IPS-15b (cell line): ENCODE data around the gene PDE4B.
A peak's percentile ranks its signal among the peaks of the same experiment; 100 is the strongest.

Experiments used
- H3K27me3 ChIP-seq: one replicate; pipeline ENCODE4 v1.6.1; 2013; ENCODE audit warnings: low read length; ENCODE audit not compliant: control insufficient read depth, insufficient read depth
- H3K36me3 ChIP-seq: one replicate; pipeline ENCODE4 v1.6.1; 2013; ENCODE audit warnings: low read length; ENCODE audit not compliant: control insufficient read depth, insufficient read depth
- H3K4me1 ChIP-seq: one replicate; pipeline ENCODE4 v1.6.1; 2013; ENCODE audit warnings: mild to moderate bottlenecking, low read length; ENCODE audit not compliant: control insufficient read depth, insufficient read depth
- H3K4me3 ChIP-seq: one replicate; pipeline ENCODE4 v1.5.1; 2013; ENCODE audit warnings: low read depth, low read length
- H3K9ac ChIP-seq: one replicate; pipeline ENCODE4 v1.6.1; 2013; ENCODE audit warnings: low read depth, mild to moderate bottlenecking, low read length
- H3K9me3 ChIP-seq: one replicate; pipeline ENCODE4 v1.6.1; 2013; ENCODE audit warnings: mild to moderate bottlenecking, low read length; ENCODE audit not compliant: control insufficient read depth, insufficient read depth

PDE4B gene

GRCh38 chr1:66346057-66346795, 553.5 kb downstream of the PDE4B start:
- no peak overlapping the region for H3K9ac ChIP-seq
- peaks cover 16% of the 10 kb centered on the region for H3K4me1 ChIP-seq
- H3K36me3 ChIP-seq: no peaks in the 10 kb centered on the region
- no peaks in the 10 kb centered on the region for H3K9me3 ChIP-seq
- no peaks in the 10 kb centered on the region for H3K27me3 ChIP-seq
- H3K4me3 ChIP-seq: no peak overlapping the region

- Histone ChIP-seq H3K9ac (no peak overlapping the region), H3K4me1 (peaks cover 21% of the 10 kb centered on the region), H3K36me3 (no peaks in the 10 kb centered on the region), H3K9me3 (no peaks in the 10 kb centered on the region), H3K4me3 (no peak overlapping the region), H3K27me3 (no peaks in the 10 kb centered on the region)
Observed at GRCh38 chr1:66346873-66347272, 554.2 kb downstream of the PDE4B start.

- H3K36me3 ChIP-seq: no peaks in the 10 kb centered on the region
- H3K4me3 ChIP-seq: no peak overlapping the region
- H3K9me3 ChIP-seq: no peaks in the 10 kb centered on the region
- peaks cover 28% of the 10 kb centered on the region for H3K4me1 ChIP-seq
- no peaks in the 10 kb centered on the region for H3K27me3 ChIP-seq
- H3K9ac ChIP-seq: no peak overlapping the region
Observed at GRCh38 chr1:66348776-66349175, 556.1 kb downstream of the PDE4B start.

- no peaks in the 10 kb centered on the region for H3K36me3 ChIP-seq
- H3K9ac ChIP-seq: no peak overlapping the region
- H3K27me3 ChIP-seq: no peaks in the 10 kb centered on the region
- peaks cover 29% of the 10 kb centered on the region for H3K4me1 ChIP-seq
- no peak overlapping the region for H3K4me3 ChIP-seq
- H3K9me3 ChIP-seq: no peaks in the 10 kb centered on the region
Observed at GRCh38 chr1:66349242-66349641, 556.5 kb downstream of the PDE4B start.

GRCh38 chr1:66350001-66350547, 557.4 kb downstream of the PDE4B start:
- no peaks in the 10 kb centered on the region for H3K36me3 ChIP-seq
- peaks cover 29% of the 10 kb centered on the region for H3K4me1 ChIP-seq
- H3K9me3 ChIP-seq: no peaks in the 10 kb centered on the region
- H3K27me3 ChIP-seq: no peaks in the 10 kb centered on the region
- no peak overlapping the region for H3K4me3 ChIP-seq
- H3K9ac ChIP-seq: no peak overlapping the region

GRCh38 chr1:66351478-66351877, 558.8 kb downstream of the PDE4B start:
- no peaks in the 10 kb centered on the region for H3K27me3 ChIP-seq
- H3K9me3 ChIP-seq: no peaks in the 10 kb centered on the region
- H3K4me3 ChIP-seq: no peak overlapping the region
- H3K9ac ChIP-seq: no peak overlapping the region
- H3K36me3 ChIP-seq: no peaks in the 10 kb centered on the region
- peaks cover 36% of the 10 kb centered on the region for H3K4me1 ChIP-seq

- H3K9ac ChIP-seq: no peak overlapping the region
- peaks cover 41% of the 10 kb centered on the region for H3K4me1 ChIP-seq
- H3K4me3 ChIP-seq: no peak overlapping the region
- H3K27me3 ChIP-seq: no peaks in the 10 kb centered on the region
- H3K36me3 ChIP-seq: no peaks in the 10 kb centered on the region
- H3K9me3 ChIP-seq: no peaks in the 10 kb centered on the region
Observed at GRCh38 chr1:66351913-66352312, 559.2 kb downstream of the PDE4B start.

- peaks cover 42% of the 10 kb centered on the region for H3K4me1 ChIP-seq
- H3K4me3 ChIP-seq: no peak overlapping the region
Observed at GRCh38 chr1:66352792-66353191, 560.1 kb downstream of the PDE4B start.

GRCh38 chr1:66353257-66353656, 560.6 kb downstream of the PDE4B start:
- Histone ChIP-seq H3K4me1 (peaks cover 42% of the 10 kb centered on the region), H3K36me3 (no peaks in the 10 kb centered on the region), H3K4me3 (peak overlapping the region; percentile 1), H3K9ac (no peak overlapping the region), H3K27me3 (no peaks in the 10 kb centered on the region), H3K9me3 (no peaks in the 10 kb centered on the region)

More at GRCh38 chr1:66352792-66353191, 560.1 kb downstream of the PDE4B start:
- H3K9ac ChIP-seq: no peak overlapping the region
- no peaks in the 10 kb centered on the region for H3K27me3 ChIP-seq
- no peaks in the 10 kb centered on the region for H3K9me3 ChIP-seq
- H3K36me3 ChIP-seq: no peaks in the 10 kb centered on the region

- Histone ChIP-seq H3K9me3 (no peaks in the 10 kb centered on the region), H3K36me3 (no peaks in the 10 kb centered on the region), H3K4me3 (peak overlapping the region; percentile 44), H3K4me1 (peaks cover 37% of the 10 kb centered on the region), H3K9ac (no peak overlapping the region), H3K27me3 (no peaks in the 10 kb centered on the region)
Observed at GRCh38 chr1:66354311-66355201, 561.9 kb downstream of the PDE4B start.

GRCh38 chr1:66355756-66356155, 563.1 kb downstream of the PDE4B start:
- Histone ChIP-seq H3K4me3 (no peak overlapping the region), H3K27me3 (no peaks in the 10 kb centered on the region), H3K9me3 (no peaks in the 10 kb centered on the region), H3K4me1 (peaks cover 32% of the 10 kb centered on the region), H3K9ac (no peak overlapping the region), H3K36me3 (no peaks in the 10 kb centered on the region)
